Astrocyte of the spinal cord (primary cell): Measurements from ENCODE around the gene INSIG2.
"Not testable (repeated sequence)": the region's sequence is repeated elsewhere in the genome, so short reads cannot be mapped to it uniquely, and the experiment has no call there.

ENCODE experiments used
- DNase-seq: peaks from one replicate; pipeline ENCODE4 v3.0.0; 2011; ENCODE audit warnings: low read depth, low spot score
- H3K4me3 ChIP-seq: 2 replicates; pipeline ENCODE4 v1.5.1; 2011; ENCODE audit warnings: low read depth, mild to moderate bottlenecking, low read length, moderate library complexity
- in situ Hi-C: cut with HindIII; loops from 2 replicates; pipeline ENCODE4 v1.10.0; 2017; ENCODE audit warnings: low sequenced_read_pairs
- TF ChIP-seq, protein P1 (sequence below): IDR thresholded peaks from 2 replicates; pipeline ENCODE4 v1.5.1; 2012; ENCODE audit warnings: low read depth, mild to moderate bottlenecking, low read length, inconsistent platforms

The INSIG2 gene

DNA sequence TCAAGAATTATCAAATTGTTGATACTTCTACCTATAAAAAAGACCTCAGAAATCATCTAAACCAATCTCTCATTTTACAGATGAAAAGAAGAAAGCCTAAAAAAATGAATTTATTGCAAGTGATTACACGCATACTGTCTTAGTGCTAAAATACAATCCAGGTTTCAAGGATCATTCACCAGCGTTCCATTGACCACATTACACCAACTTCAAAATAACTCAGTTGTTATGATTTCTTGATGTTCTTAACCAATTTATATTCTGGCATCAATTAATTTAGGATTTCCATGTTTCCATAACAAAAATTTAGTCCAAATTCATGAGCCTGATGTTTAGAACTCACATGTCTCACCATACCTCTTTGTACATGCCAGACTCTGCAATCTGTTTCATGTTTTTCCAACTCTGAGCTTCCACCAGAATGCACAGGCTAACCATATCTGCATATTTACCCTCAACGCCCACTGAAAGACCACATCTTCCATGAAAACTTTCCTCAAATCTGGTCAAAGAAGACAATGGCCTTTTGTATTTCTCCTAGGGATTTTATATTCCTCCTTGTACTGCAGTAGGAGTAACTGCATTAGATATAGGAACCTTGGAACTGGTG, 2.1 kb upstream of the INSIG2 start:
- in situ Hi-C loops, result no loop called here
- DNase-seq, result no peak
- TF ChIP-seq, protein P1, sequence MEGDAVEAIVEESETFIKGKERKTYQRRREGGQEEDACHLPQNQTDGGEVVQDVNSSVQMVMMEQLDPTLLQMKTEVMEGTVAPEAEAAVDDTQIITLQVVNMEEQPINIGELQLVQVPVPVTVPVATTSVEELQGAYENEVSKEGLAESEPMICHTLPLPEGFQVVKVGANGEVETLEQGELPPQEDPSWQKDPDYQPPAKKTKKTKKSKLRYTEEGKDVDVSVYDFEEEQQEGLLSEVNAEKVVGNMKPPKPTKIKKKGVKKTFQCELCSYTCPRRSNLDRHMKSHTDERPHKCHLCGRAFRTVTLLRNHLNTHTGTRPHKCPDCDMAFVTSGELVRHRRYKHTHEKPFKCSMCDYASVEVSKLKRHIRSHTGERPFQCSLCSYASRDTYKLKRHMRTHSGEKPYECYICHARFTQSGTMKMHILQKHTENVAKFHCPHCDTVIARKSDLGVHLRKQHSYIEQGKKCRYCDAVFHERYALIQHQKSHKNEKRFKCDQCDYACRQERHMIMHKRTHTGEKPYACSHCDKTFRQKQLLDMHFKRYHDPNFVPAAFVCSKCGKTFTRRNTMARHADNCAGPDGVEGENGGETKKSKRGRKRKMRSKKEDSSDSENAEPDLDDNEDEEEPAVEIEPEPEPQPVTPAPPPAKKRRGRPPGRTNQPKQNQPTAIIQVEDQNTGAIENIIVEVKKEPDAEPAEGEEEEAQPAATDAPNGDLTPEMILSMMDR, result no peak
- H3K4me3 ChIP-seq, result no peak overlapping the region

DNA sequence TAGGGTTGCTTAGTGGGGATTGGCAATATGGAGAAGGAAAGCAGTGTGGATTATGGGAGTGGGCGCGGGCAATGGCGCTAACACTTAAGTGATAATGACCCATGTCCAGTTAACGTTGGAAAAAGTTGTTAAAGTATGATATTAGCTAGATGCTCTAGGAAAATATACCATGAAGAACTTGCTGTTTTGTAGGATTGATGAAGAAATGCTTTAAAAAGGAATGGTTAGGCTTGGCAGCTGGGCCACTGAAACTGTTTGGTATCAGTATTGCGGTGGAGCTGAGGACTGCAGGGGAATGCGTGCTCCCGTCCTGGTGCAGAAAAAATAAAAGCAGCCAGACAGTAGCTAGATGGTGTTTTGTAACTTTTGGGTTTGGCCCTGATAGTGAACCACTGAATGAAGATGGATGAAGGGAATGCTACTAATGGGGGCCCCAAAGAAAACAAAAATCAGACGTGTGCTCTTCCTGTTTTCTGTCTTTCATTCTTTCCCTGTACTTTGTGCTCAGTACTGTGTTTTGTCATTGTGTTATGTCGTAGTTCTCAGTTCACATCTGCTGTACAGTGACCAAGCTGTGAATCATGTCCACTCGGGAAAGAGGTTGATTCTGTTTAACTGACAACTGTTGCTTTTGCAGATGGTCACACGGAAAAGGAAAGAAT, 999 bp downstream of the INSIG2 start:
- DNase-seq, result peak; percentile 51
- in situ Hi-C loops, result no loop called here
- H3K4me3 ChIP-seq, result peak overlapping the region; percentile 96
- TF ChIP-seq, protein P1, result no peak

DNA sequence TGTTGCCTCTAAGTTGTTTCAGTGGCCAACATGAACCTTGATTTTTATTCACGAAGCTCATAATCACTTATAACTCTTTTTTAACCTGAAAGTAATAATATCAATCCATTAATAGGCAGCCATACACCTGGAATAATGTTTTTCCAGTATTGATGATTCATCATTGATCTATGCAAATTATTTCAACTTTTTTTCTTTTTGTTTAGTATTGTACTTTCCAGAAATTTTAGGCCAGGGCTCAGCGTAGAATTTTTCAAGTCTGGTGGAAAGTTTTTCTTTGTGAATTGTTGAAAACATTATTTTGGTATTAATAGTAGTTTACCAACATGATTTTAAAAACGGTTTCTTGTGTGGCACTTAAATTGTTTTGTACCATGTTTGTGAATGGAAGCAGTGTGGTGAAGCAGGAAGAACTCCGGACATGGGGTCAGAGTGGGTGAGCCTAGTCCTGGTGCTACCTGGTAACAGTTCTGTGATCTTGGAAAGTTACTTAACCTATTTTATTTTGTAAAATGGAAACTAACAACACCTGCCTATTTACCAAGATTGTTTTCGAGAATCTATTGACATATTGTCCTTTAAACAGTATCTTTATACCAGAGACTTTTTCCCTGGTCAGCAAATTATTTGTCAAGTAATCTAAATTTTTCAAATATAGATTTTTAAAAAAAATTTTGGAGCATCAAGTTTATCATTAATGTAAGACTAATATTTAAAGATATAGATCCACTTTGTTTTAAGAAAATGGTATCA, 2.3 kb downstream of the INSIG2 start:
- no peak overlapping the region for H3K4me3 ChIP-seq
- no peak for DNase-seq
- in situ Hi-C loops, result no loop called here

DNA sequence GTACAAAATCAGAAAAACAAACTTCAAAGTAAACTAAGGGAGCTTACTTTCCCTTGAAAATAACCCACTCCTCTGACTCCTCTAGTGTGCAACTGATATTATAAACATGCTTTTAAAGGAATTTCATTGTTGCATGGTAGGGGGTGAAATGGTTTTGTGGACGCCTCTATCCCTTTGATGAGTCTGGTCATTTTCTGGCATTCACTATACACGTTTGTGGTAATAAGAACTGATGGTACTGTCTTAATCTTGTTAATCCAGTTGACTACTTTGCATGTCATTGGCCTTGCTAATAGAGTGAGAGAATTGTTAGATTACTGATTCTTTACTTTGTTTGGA, 2.8 kb downstream of the INSIG2 start:
- no peak overlapping the region for H3K4me3 ChIP-seq
- TF ChIP-seq, protein P1, result no peak
- in situ Hi-C loops, result no loop called here
- DNase-seq, result no peak

More for the DNA sequence above, 2.3 kb downstream of the INSIG2 start:
- TF ChIP-seq, protein P1, result no peak

- DNase-seq, result no peak
- TF ChIP-seq, protein P1, result no peak
- in situ Hi-C loops, result no loop called here
- no peak overlapping the region for H3K4me3 ChIP-seq
These were observed 3.4 kb downstream of the INSIG2 start for GRCh38 chr2:118091631-118092030.

DNA sequence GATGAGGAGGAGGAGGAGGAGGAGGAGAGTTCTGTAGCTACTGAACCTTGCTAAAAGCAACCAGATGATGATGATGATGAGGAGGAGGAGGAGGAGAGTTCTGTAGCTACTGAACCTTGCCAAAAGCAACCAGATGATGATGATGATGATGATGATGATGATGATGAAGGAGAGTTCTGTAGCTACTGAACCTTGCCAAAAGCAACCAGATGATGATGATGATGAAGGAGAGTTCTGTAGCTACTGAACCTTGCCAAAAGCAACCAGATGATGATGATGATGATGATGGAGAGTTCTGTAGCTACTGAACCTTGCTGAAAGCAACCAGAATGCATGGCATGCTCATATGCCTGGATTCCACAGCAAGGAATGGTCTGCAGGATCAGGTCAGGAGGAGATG, 5.8 kb downstream of the INSIG2 start:
- in situ Hi-C loops, H3K4me3 ChIP-seq, DNase-seq: not testable (repeated sequence)

DNA sequence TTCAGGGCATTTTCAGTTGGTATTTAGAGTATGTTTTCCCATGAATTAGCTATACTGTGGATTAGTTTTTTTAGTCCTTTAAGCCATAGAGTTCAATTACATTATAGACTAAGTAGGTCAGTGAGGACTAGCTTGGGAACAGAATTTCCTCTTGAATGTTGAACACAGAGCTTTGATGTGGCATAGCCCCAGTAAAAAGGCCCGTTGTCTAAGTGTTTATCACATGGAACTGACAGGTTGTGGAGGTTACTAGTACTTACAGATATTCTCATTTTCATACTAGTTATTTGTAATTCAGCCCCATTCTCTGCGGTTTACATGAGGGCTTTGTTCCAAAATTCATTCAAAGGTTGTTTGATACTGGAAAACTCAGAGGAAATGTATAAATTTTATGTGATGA, 6.2 kb downstream of the INSIG2 start:
- TF ChIP-seq, protein P1, result no peak
- no peak for DNase-seq
- in situ Hi-C loops, result no loop called here
- no peak overlapping the region for H3K4me3 ChIP-seq
